ENCODE data around the gene SMPD1. TPM values are rescaled to one million over a fixed set of nuclear protein-coding genes. Genes with fewer than 3 reads are reported as not detected.

SMPD1 gene
- total and polyA plus RNA-seq, 2 of the 4 experiments (the other 2 are of a cell fraction): 19.5 to 108 TPM

DNA sequence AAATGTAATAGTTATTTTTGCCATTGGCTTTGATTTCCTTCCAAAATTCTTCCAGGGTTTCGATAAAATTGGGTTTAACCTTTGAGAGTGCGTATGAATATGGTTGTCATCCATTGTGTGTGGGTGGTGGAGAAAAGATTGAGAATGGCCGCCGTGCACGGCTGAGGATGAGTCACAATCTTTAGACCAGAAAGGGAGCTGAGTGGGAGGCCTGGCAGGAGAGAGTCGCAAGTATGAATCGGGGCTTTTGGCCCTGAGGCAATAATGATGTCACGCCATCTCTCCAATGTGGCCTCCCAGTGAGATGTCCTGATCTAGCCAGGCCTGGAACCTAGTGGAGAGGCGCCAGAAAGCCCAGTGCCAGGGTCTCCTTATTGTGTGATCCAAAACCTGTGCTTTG lies 33.1 kb upstream of the SMPD1 start:
- peak overlapping the region; percentile 56; the same call in 1 of the 2 replicates for H3K18ac ChIP-seq (ENCODE audit: low read depth, low read length)
- no peak overlapping the region for H3K27ac ChIP-seq (ENCODE audit: insufficient read depth, low read length)
- H3K79me1 ChIP-seq (ENCODE audit: low read depth in 1 of 2, low read length in 2 of 2): no peaks in the 10 kb centered on the region
- no peaks in the 10 kb centered on the region for H3K9me3 ChIP-seq (ENCODE audit: control insufficient read depth, insufficient read depth, low read length)
- no peaks in the 10 kb centered on the region for H4K20me1 ChIP-seq (ENCODE audit: insufficient read depth, low read length)
- ChIA-PET POLR2A (ENCODE audit: unreplicated experiment) (interaction anchor here (0.6 kb wide), 1 partner anchor 35 kb away, joined by 6 read pairs; no protein-coding TSS in a partner anchor), CTCF (interaction anchor here (0.6 to 1.8 kb wide), 5 partner anchors 22 to 847 kb away, joined by 3 to 5 read pairs (median 3); no protein-coding TSS in a partner anchor)
- peak overlapping the region; percentile 47 for H2BK5ac ChIP-seq (ENCODE audit: low read depth, low read length, poor library complexity, severe bottlenecking)
- peak; percentile 84 for ATAC-seq (ENCODE audit: low read depth)
- DNase-seq: peak; percentile 95
- peak overlapping the region; percentile 43; the same call in 1 of the 2 replicates for H3K4ac ChIP-seq (ENCODE audit: low read depth, low read length)
- peak overlapping the region; percentile 28 to 78 for H4K8ac ChIP-seq (ENCODE audit: low read depth in 2 of 2, low read length in 2 of 2)
- no peak overlapping the region for H3K4me3 ChIP-seq (ENCODE audit: insufficient read depth, low read depth, low read length)
- BruUV-seq (replicated peaks): no TSS peak
- H3K27me3 ChIP-seq (ENCODE audit: control insufficient read depth, insufficient read depth, low read length): no peaks in the 10 kb centered on the region
- intact Hi-C loops (cut with micrococcal nuclease): no loop called here
- H3K9ac ChIP-seq (ENCODE audit: low read depth, low read length): no peak overlapping the region
- H2AK5ac ChIP-seq (ENCODE audit: low read depth, low read length): no peak overlapping the region
- H2BK15ac ChIP-seq (ENCODE audit: low read depth, low read length): no peak overlapping the region
- peak overlapping the region; percentile 29 for H3K14ac ChIP-seq (replicated peaks; ENCODE audit: low read depth, low read length)
- H2AK9ac ChIP-seq (replicated peaks; ENCODE audit: low read depth, low read length, poor library complexity): no peak overlapping the region
- H3K23ac ChIP-seq (ENCODE audit: low read depth, low read length): peak overlapping the region; percentile 55; the same call in 1 of the 2 replicates
- in situ Hi-C loops (cut with MboI; ENCODE audit: low sequenced_read_pairs): loop anchor here (10.0 to 25.0 kb wide), 2 partner anchors 332 to 670 kb away; partner anchors contain the start of genes TRIM22 and TRIM5
- peak overlapping the region; percentile 27 for H2BK20ac ChIP-seq (ENCODE audit: low read depth, low read length)
- 0% methylated on average over 3 of the region's 9 CpGs; no CpG with 5 or more reads in 1 of the 2 experiments for WGBS, 2 experiments (ENCODE audit: extremely low coverage in 2 of 2, insufficient read length in 1 of 2)
- peak overlapping the region; percentile 65 for H2AFZ ChIP-seq (replicated peaks; ENCODE audit: low read length, poor library complexity)
- H3K4me2 ChIP-seq (ENCODE audit: low read depth, low read length): peak overlapping the region; percentile 55
- H3K36me3 ChIP-seq (ENCODE audit: control insufficient read depth, insufficient read depth, low read length): no peaks in the 10 kb centered on the region
- H2BK120ac ChIP-seq (ENCODE audit: low read depth, low read length): peak overlapping the region; percentile 59
- H3K56ac ChIP-seq (ENCODE audit: extremely low read depth, insufficient read depth, low read length): no peak overlapping the region; the same call in 1 of the 2 replicates
- dilution Hi-C loops (cut with HindIII; ENCODE audit: low sequenced_read_pairs, unreplicated experiment): no loop called here
- H3K9me1 ChIP-seq (ENCODE audit: insufficient read depth, low read length): peaks cover 7% of the 10 kb centered on the region
- H3K4me1 ChIP-seq (ENCODE audit: control insufficient read depth, insufficient read depth, low read length): peaks cover 13% of the 10 kb centered on the region
- peak overlapping the region; percentile 16 for H4K91ac ChIP-seq (ENCODE audit: insufficient read depth, low read depth, low read length)
- peak; percentile 90 for TF ChIP-seq FOS (IDR thresholded peaks at IDR 0.05; ENCODE audit: low read depth, low read length)
- TF ChIP-seq MXI1 (IDR thresholded peaks at IDR 0.05; ENCODE audit: borderline replicate concordance, low read depth, low read length): no peak
- peak; percentile 81 for TF ChIP-seq CEBPB (IDR thresholded peaks at IDR 0.05; ENCODE audit: low read depth, low read length)
- TF ChIP-seq SMC3 (IDR thresholded peaks at IDR 0.05; ENCODE audit: low read depth, low read length): no peak
- TF ChIP-seq POLR2A (IDR thresholded peaks at IDR 0.05; ENCODE audit: low read depth, low read length): no peak
- TF ChIP-seq, protein P1, sequence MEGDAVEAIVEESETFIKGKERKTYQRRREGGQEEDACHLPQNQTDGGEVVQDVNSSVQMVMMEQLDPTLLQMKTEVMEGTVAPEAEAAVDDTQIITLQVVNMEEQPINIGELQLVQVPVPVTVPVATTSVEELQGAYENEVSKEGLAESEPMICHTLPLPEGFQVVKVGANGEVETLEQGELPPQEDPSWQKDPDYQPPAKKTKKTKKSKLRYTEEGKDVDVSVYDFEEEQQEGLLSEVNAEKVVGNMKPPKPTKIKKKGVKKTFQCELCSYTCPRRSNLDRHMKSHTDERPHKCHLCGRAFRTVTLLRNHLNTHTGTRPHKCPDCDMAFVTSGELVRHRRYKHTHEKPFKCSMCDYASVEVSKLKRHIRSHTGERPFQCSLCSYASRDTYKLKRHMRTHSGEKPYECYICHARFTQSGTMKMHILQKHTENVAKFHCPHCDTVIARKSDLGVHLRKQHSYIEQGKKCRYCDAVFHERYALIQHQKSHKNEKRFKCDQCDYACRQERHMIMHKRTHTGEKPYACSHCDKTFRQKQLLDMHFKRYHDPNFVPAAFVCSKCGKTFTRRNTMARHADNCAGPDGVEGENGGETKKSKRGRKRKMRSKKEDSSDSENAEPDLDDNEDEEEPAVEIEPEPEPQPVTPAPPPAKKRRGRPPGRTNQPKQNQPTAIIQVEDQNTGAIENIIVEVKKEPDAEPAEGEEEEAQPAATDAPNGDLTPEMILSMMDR (conservative IDR thresholded peaks at IDR 0.05; ENCODE audit: low read depth, low read length): no peak
- peak; percentile 40; the same call in 1 of the 2 replicates for TF ChIP-seq BHLHE40 (IDR thresholded peaks at IDR 0.05; ENCODE audit: low read depth, low read length)
- no peak for TF ChIP-seq CHD1 (IDR thresholded peaks at IDR 0.05; ENCODE audit: low read depth, low read length)
- TF ChIP-seq, protein P2, sequence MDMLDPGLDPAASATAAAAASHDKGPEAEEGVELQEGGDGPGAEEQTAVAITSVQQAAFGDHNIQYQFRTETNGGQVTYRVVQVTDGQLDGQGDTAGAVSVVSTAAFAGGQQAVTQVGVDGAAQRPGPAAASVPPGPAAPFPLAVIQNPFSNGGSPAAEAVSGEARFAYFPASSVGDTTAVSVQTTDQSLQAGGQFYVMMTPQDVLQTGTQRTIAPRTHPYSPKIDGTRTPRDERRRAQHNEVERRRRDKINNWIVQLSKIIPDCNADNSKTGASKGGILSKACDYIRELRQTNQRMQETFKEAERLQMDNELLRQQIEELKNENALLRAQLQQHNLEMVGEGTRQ (IDR thresholded peaks at IDR 0.05; ENCODE audit: low read depth, low read length): no peak
- TF ChIP-seq RFX5 (IDR thresholded peaks at IDR 0.05; ENCODE audit: low read depth, low read length): no peak
- no peak for TF ChIP-seq RAD21 (IDR thresholded peaks at IDR 0.05; ENCODE audit: low read length)
- TF ChIP-seq NFE2L2 (IDR thresholded peaks at IDR 0.05; ENCODE audit: low read depth, low read length): peak; percentile 45; the same call in 1 of the 2 replicates
- no peak for TF ChIP-seq MAFK (IDR thresholded peaks at IDR 0.05; ENCODE audit: low read depth, low read length)
- no peak for TF ChIP-seq ELK1 (IDR thresholded peaks at IDR 0.05; ENCODE audit: borderline replicate concordance, low read depth, low read length)
- TF ChIP-seq RCOR1 (IDR thresholded peaks at IDR 0.05; ENCODE audit: insufficient replicate concordance, low read length): no peak
- no peak for TF ChIP-seq MAZ (IDR thresholded peaks at IDR 0.05; ENCODE audit: borderline replicate concordance, low read depth, low read length)
- H4K5ac ChIP-seq (ENCODE audit: low read depth, low read length): peak overlapping the region; percentile 52; the same call in 1 of the 2 replicates
